22Rv1 (cell line): ENCODE data around the gene ZFR2.

Experiments
- ZFX ChIP-seq: fragments of 450-650 bp; IDR thresholded peaks from 2 replicates; pipeline ENCODE4 v1.6.1; 2017; ENCODE audit warnings: antibody characterized with exemption, borderline replicate concordance
- TF ChIP-seq, protein P1 (sequence below): fragments of 450-650 bp; IDR thresholded peaks from 2 replicates; pipeline ENCODE4 v1.5.1; 2017; ENCODE audit warnings: mild to moderate bottlenecking

DNA sequence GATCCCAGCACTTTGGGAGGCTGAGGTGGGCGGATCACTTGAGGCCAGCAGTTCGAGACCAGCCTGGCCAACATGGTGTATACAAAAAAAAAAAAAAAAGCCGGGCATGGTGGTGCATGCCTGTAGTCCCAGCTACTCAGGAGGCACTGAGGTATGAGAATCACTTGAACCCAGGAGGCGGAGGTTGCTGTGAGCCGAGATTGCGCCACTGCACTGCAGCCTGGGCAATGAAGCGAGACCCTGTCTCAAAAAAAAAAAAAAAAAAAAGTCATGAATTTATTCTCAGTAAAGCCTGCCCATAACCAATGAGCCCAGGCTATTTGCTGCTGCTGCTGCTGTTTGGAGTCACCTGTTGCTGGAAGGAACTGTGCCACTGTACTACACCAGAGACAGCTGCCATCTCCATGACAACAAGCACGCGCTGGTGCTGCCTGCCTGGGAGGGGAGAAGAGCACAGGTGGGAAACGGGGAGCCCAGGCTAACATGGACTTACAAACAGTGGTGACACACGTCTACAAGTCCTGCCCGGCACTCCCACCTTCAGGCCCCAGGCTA lies 11.3 kb downstream of the ZFR2 start:
- TF ChIP-seq, protein P1, sequence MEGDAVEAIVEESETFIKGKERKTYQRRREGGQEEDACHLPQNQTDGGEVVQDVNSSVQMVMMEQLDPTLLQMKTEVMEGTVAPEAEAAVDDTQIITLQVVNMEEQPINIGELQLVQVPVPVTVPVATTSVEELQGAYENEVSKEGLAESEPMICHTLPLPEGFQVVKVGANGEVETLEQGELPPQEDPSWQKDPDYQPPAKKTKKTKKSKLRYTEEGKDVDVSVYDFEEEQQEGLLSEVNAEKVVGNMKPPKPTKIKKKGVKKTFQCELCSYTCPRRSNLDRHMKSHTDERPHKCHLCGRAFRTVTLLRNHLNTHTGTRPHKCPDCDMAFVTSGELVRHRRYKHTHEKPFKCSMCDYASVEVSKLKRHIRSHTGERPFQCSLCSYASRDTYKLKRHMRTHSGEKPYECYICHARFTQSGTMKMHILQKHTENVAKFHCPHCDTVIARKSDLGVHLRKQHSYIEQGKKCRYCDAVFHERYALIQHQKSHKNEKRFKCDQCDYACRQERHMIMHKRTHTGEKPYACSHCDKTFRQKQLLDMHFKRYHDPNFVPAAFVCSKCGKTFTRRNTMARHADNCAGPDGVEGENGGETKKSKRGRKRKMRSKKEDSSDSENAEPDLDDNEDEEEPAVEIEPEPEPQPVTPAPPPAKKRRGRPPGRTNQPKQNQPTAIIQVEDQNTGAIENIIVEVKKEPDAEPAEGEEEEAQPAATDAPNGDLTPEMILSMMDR = no peak
- no peak for TF ChIP-seq ZFX
